Measurements from ENCODE around the gene CAB39L.

- TF ChIP-seq CTCF (IDR thresholded peaks at IDR 0.05; ENCODE audit: low read depth, low read length) (no peak), EZH2phosphoT487 (IDR thresholded peaks at IDR 0.05; ENCODE audit: low read depth) (no peak)
Observed at GRCh38 chr13:49450105-49450819, 6.4 kb upstream of the CAB39L start.

All from OCI-LY3 (cell line).